GM18511 (cell line): Measurements from ENCODE around the gene ELL3.
"Not testable (repeated sequence)": the region's sequence is repeated elsewhere in the genome, so short reads cannot be mapped to it uniquely, and the experiment has no call there.

ENCODE experiments used
- ATAC-seq: cut with Tn5 transposase; IDR thresholded peaks from one replicate; pipeline ENCODE4 v1.9.1; 2021; ENCODE audit warnings: mild to moderate bottlenecking, moderate library complexity; ENCODE audit not compliant: unreplicated experiment

ELL3 gene

GRCh38 chr15:43726306-43726705 is 50.5 kb downstream of the ELL3 start:
- not testable (repeated sequence) for ATAC-seq

DNA sequence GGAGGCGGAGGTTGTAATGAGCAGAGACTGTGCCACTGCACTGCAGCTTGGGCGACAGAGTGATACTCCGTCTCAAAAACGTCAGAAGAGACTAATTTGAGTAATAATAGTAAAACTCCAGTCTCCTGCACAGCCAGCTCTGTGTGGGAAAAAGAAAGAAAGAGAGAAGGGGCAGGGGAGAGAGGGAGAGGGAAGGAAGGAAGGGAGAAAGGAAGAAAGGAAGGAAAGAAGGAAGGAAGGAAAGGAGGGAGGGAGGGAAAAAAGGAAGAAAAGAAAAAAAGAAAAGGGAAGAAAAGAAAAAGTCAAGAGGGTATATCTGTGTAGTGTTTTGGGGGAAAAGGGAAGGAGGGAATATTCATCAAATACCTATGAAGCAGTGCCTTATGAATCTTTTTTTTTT is 53.6 kb downstream of the ELL3 start:
- no peak for ATAC-seq
